Activated naive CD4-positive, alpha-beta T cell treated with anti-CD3 and anti-CD28 coated beads, Interleukin-2, amount 10 ng/mL, durations not matched to agents 7 days and 5 days (primary cell): ENCODE data around the gene DNAJB12.
"Not testable (repeated sequence)": the region's sequence is repeated elsewhere in the genome, so short reads cannot be mapped to it uniquely, and the experiment has no call there.

Source experiments
- CTCF ChIA-PET: fragments of 350-600 bp; sonication (Branson Sonifier 250); formaldehyde crosslinking; loops from one replicate; lab custom pipeline; 2021; ENCODE audit warnings: antibody characterized with exemption; lab: Charles Lee
- DNase-seq: peaks from one replicate; pipeline ENCODE4 v3.0.0-alpha.2; 2020
- H3K27ac Mint-ChIP-seq: one replicate; pipeline ENCODE4 v1.8.0; 2021; ENCODE audit warnings: mild to moderate bottlenecking, moderate library complexity, mixed read lengths
- H3K27me3 Mint-ChIP-seq: one replicate; pipeline ENCODE4 v1.8.0; 2021; ENCODE audit warnings: mild to moderate bottlenecking, mixed read lengths
- H3K36me3 Mint-ChIP-seq: one replicate; pipeline ENCODE4 v1.8.0; 2021; ENCODE audit warnings: mixed read lengths
- H3K4me1 Mint-ChIP-seq: one replicate; pipeline ENCODE4 v1.8.0; 2021; ENCODE audit warnings: mixed read lengths
- H3K4me3 Mint-ChIP-seq: one replicate; pipeline ENCODE4 v1.8.0; 2021; ENCODE audit warnings: mild to moderate bottlenecking, moderate library complexity, mixed read lengths
- H3K9me3 Mint-ChIP-seq: one replicate; pipeline ENCODE4 v1.8.0; 2021; ENCODE audit warnings: mixed read lengths

DNAJB12 gene

DNA sequence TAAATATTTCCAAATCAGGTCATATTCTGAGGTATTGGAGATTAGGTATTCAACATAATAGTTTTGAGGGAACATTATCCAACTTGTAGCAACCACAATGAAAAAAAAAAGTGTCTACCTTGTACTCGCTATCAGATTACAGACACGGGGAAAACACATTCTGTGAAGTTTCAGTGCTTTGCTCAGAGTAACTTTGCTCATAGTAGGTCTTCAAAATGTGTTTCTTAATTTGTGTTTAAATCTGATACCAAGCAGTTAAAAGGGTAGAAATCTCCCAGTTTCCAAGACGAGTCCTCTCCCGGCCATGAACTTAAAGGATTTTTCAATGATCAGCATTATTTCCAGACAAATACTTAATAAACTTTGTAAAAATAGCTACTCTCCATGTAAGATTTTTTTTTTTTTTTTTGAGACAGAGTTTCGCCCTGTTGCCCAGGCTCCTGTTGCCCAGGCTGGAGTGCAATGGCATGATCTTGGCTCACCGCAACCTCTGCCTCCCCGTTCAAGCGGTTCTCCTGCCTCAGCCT lies 41.8 kb downstream of the DNAJB12 start:
- peaks cover 84% of the 10 kb centered on the region for H3K4me1 Mint-ChIP-seq
- no peak overlapping the region for H3K4me3 Mint-ChIP-seq
- no peak for DNase-seq
- H3K9me3 Mint-ChIP-seq: no peaks in the 10 kb centered on the region
- peaks cover 6% of the 10 kb centered on the region for H3K36me3 Mint-ChIP-seq
- H3K27ac Mint-ChIP-seq: no peak overlapping the region
- H3K27me3 Mint-ChIP-seq: no peaks in the 10 kb centered on the region
- CTCF ChIA-PET: interaction anchor here (1.7 kb wide), 1 partner anchor 17 kb away, joined by 3 read pairs; no protein-coding TSS in a partner anchor

DNA sequence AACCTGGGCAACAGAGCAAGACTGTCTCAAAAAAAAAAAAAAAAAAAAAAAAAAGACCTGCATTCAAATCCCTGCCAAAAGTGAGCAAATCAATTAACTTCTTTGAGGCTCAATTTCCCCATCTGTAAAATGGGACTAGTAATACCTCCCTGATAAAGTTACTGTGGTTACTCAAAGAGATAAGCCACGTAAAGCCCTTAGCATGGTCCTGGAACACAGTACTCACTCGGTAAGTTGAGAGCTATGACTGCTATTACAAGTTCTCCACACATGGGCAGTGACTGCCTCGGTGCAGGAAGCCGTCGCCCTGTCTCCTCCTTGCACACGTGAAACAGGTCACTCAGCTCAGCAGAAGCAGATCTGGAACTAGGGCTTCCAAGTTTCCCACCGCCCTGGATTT lies 43.1 kb downstream of the DNAJB12 start:
- no peak overlapping the region for H3K4me3 Mint-ChIP-seq
- peaks cover 81% of the 10 kb centered on the region for H3K4me1 Mint-ChIP-seq
- CTCF ChIA-PET: interaction anchor here (0.8 to 0.9 kb wide), 2 partner anchors 26 to 36 kb away, joined by 4 read pairs; no protein-coding TSS in a partner anchor
- no peak for DNase-seq
- no peak overlapping the region for H3K27ac Mint-ChIP-seq
- peaks cover 6% of the 10 kb centered on the region for H3K36me3 Mint-ChIP-seq
- no peaks in the 10 kb centered on the region for H3K9me3 Mint-ChIP-seq
- H3K27me3 Mint-ChIP-seq: no peaks in the 10 kb centered on the region

DNA sequence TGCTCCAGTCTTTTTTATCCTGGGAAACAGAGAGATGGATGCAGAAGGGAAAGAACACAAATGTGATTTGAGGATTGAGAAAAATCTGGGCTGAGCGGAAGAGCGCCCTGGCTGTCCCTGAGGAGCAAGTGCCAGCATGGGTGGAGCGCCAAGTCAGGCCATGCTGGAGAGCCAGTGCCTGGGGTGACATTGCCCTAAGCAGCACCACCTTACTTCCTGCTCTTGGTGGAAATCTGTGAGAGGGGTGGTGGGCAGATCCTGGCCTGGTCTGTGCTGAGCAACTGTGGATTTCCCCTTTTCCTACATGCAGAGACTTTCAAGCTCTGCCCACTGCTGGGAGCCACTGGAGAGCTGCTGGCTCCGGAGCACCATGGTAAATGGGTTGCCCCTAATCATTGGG lies 44.1 kb downstream of the DNAJB12 start:
- no peak overlapping the region for H3K27ac Mint-ChIP-seq
- H3K9me3 Mint-ChIP-seq: no peaks in the 10 kb centered on the region
- H3K27me3 Mint-ChIP-seq: no peaks in the 10 kb centered on the region
- CTCF ChIA-PET: no interaction called here
- H3K4me3 Mint-ChIP-seq: no peak overlapping the region
- peaks cover 79% of the 10 kb centered on the region for H3K4me1 Mint-ChIP-seq
- peaks cover under 1% of the 10 kb centered on the region for H3K36me3 Mint-ChIP-seq
- DNase-seq: no peak

DNA sequence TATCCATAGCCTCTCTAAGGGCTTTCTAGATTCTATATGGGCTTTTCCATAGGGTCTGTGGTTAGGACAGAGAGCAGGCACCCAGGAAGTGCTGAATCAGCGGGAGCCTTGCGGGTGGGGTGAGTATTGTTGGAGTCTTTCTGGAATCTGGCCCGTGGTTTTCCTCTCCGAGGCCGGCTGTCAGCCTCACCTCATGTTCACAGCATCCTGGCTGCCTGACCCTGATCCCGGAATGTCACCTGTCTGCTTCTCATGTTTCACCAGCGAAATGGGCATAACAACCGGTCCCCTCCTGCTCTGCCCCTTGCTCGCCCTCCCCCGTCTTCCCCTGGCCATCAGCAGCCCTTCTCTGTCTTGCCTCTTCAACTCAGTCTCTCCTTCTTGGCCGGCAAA lies 44.5 kb downstream of the DNAJB12 start:
- Mint-ChIP-seq H3K36me3 (no peaks in the 10 kb centered on the region), H3K27me3 (no peaks in the 10 kb centered on the region), H3K4me1 (peaks cover 79% of the 10 kb centered on the region), H3K4me3 (no peak overlapping the region), H3K9me3 (no peaks in the 10 kb centered on the region), H3K27ac (no peak overlapping the region)
- no peak for DNase-seq
- CTCF ChIA-PET: interaction anchor here (1.0 kb wide), 1 partner anchor 27 kb away, joined by 3 read pairs; no protein-coding TSS in a partner anchor

DNA sequence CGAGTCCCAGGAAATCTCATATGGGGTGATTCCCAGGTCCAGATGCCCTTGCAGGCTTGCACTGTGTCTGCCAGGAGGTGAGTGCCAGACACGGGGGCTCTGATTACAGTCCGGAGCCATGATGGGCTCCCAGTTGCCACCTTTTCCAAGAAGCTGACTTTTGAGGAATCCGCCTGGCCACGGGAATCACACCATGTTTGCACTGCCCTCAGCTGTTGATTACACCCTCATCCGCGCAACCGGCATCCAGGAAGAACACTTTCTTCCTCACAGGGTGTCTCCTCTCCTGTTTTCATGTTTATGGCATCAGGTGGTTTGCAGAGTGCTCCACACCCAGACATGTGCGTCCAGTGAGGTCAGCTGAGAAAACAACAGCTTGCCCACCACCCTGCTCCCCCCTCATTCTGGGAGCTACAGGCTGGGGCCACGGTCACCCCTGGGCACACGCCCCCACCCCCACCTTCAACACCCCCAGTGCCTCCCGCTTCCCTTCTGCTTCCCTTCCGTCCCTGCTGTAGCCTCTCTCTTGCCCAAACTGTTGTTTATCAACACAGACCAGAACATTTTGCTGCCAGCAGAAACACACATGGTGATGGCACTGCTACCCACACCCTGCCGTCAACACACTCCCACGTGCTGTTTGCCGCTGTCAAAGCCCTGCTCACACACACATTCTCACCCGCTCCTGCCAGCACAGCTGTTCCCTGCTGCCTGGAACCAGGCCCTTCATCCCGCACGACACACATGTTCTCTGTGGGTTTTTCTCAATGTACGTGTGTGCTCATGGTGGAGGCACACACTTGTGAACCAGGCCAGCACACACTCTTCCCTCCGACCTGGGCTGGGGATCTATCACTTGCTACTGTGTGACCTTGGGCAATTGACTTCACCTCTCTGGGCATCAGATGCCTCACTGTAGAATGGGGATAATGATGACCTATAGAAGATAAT lies 45.2 kb downstream of the DNAJB12 start:
- H3K9me3 Mint-ChIP-seq: no peaks in the 10 kb centered on the region
- H3K4me1 Mint-ChIP-seq: peaks cover 77% of the 10 kb centered on the region
- H3K27me3 Mint-ChIP-seq: no peaks in the 10 kb centered on the region
- CTCF ChIA-PET: interaction anchor here (1.0 to 2.6 kb wide), 6 partner anchors 9 to 34 kb away, joined by 3 to 7 read pairs (median 4); no protein-coding TSS in a partner anchor
- no peak for DNase-seq
- no peaks in the 10 kb centered on the region for H3K36me3 Mint-ChIP-seq
- peak overlapping the region; percentile 36 for H3K27ac Mint-ChIP-seq
- H3K4me3 Mint-ChIP-seq: no peak overlapping the region

DNA sequence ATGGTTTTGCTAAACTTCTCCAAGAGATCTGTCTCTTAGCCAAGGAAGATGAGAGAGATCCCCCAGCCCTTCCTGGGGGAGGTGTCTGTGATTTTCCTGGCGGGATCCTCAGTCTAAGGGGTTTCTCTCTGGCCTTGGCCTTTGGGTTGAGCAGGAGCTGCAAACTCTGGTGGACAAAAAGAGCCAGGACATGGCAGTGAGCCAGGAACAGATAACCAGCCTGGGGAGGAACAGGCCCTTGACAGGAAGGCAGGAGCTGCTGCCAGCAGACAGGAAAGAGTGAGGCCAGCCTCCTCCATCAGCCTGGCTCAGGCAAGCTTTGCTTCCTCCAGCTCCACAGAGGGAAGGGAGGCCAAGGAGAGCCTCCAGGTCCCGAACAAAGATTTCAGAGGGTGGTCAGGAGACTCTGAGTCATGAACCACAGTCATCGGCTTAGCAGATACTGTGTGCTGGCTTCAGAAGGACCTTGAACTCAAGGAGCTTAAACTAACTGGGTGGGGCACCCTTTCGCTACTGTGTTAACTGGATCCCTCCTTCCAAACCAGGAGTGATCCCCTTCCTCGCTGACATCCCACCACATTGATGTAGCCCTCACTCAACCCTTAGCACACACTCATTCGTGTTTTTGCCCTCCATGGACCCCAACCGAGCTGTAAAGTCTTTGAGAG lies 46.3 kb downstream of the DNAJB12 start:
- no peaks in the 10 kb centered on the region for H3K9me3 Mint-ChIP-seq
- peak; percentile 55 for DNase-seq
- no peak overlapping the region for H3K4me3 Mint-ChIP-seq
- CTCF ChIA-PET: interaction anchor here (0.8 to 2.6 kb wide), 6 partner anchors 10 to 54 kb away, joined by 3 to 7 read pairs (median 4); no protein-coding TSS in a partner anchor
- no peaks in the 10 kb centered on the region for H3K27me3 Mint-ChIP-seq
- H3K4me1 Mint-ChIP-seq: peaks cover 80% of the 10 kb centered on the region
- H3K36me3 Mint-ChIP-seq: no peaks in the 10 kb centered on the region
- peak overlapping the region; percentile 79 for H3K27ac Mint-ChIP-seq

DNA sequence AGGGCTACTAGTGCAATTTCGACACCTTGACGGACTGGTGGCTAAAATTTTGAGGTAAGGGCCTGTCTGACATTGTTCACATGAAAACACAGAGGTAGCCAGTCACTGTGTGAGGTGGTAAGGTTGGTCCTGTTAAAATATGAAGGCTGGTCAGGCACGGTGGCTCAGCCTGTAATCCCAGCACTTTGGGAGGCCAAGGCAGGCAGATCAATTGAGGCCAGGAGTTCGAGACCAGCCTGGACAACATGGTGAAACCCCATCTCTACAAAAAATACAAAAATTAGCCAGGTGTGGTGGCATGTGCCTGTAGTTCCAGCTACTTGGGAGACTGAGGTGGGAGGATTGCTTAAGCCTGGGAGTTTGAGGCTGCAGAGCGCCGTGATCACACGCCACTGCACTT lies 47.0 kb downstream of the DNAJB12 start:
- peak overlapping the region; percentile 24 for H3K27ac Mint-ChIP-seq

DNA sequence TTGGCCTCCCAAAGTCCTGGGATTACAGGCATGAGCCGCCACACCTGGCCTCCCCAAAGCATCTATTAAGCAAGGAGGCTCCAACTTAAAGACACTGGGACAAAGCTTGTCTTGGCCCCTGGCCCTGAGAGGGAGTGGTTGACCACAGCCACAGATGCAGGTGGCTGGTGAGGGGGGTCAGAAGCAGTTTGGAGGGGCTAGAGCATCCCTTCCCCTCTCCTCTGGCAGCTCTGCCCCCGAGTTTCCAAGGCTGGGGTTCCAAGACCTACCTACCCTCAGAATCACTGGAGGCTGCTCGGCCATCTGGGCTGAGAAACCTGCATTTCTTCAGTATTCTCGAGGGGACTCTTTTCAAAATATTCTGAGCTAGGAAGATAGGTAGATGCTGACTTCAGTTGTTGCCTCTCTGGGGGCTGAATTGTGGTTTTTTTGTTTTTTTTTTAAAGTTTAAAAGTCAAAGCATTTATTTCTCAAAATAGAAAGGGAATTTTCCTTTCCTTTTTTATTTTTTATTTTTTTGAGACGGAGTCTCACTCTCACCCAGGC lies 48.4 kb downstream of the DNAJB12 start:
- Mint-ChIP-seq H3K27ac (peak overlapping the region; percentile 79), H3K36me3 (no peaks in the 10 kb centered on the region), H3K4me3 (no peak overlapping the region), H3K27me3 (no peaks in the 10 kb centered on the region), H3K4me1 (peaks cover 79% of the 10 kb centered on the region), H3K9me3 (no peaks in the 10 kb centered on the region)
- DNase-seq: no peak
- CTCF ChIA-PET: interaction anchor here (0.6 to 1.4 kb wide), 4 partner anchors 10 to 31 kb away, joined by 3 to 5 read pairs (median 4); no protein-coding TSS in a partner anchor

More for the DNA sequence above, 47.0 kb downstream of the DNAJB12 start:
- DNase-seq, H3K9me3 Mint-ChIP-seq, H3K36me3 Mint-ChIP-seq, H3K27me3 Mint-ChIP-seq, H3K4me3 Mint-ChIP-seq: not testable (repeated sequence)
- CTCF ChIA-PET: interaction anchor here (0.8 to 2.6 kb wide), 2 partner anchors 33 to 54 kb away, joined by 3 to 7 read pairs; no protein-coding TSS in a partner anchor
- peaks cover 80% of the 10 kb centered on the region for H3K4me1 Mint-ChIP-seq

DNA sequence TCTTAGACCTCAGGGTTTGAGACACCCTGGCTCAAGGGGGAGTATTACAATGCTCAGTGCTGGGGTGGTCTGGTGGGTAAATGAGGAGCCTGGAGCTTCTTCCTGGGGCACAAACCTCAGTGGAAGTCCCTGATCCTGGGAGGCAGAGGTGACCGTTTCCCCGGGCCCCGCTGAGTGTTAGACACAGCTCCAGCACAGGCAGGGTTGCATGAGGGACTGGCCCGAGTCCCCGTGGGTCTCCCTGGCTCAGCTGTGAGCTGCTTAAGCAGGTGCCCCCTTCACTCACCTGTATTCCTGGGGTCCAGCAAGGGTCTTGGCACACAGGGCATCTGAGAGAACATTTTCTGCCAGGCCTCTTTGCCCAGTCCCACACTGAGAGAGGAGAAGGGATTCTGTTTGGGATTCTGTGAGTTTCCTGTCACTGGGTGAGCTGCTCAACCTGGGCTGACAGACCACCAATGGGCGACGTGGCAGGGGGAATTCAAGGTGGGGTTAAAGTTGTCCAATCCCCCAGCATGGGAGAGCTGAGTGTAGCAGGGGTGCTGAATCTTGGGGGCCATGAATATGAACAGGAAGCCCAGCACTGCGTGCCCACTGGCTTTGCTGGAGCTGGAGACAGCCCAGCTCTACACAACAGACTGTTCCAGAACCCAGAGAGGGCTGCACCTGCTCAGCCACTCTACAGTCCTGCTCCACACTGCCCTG lies 51.1 kb downstream of the DNAJB12 start:
- H3K9me3 Mint-ChIP-seq: no peaks in the 10 kb centered on the region
- H3K36me3 Mint-ChIP-seq: no peaks in the 10 kb centered on the region
- H3K4me3 Mint-ChIP-seq: no peak overlapping the region
- CTCF ChIA-PET: interaction anchor here (1.0 to 2.0 kb wide), 4 partner anchors 17 to 36 kb away, joined by 3 to 6 read pairs (median 3); no protein-coding TSS in a partner anchor
- H3K27ac Mint-ChIP-seq: peak overlapping the region; percentile 55
- DNase-seq: no peak
- no peaks in the 10 kb centered on the region for H3K27me3 Mint-ChIP-seq
- peaks cover 65% of the 10 kb centered on the region for H3K4me1 Mint-ChIP-seq

DNA sequence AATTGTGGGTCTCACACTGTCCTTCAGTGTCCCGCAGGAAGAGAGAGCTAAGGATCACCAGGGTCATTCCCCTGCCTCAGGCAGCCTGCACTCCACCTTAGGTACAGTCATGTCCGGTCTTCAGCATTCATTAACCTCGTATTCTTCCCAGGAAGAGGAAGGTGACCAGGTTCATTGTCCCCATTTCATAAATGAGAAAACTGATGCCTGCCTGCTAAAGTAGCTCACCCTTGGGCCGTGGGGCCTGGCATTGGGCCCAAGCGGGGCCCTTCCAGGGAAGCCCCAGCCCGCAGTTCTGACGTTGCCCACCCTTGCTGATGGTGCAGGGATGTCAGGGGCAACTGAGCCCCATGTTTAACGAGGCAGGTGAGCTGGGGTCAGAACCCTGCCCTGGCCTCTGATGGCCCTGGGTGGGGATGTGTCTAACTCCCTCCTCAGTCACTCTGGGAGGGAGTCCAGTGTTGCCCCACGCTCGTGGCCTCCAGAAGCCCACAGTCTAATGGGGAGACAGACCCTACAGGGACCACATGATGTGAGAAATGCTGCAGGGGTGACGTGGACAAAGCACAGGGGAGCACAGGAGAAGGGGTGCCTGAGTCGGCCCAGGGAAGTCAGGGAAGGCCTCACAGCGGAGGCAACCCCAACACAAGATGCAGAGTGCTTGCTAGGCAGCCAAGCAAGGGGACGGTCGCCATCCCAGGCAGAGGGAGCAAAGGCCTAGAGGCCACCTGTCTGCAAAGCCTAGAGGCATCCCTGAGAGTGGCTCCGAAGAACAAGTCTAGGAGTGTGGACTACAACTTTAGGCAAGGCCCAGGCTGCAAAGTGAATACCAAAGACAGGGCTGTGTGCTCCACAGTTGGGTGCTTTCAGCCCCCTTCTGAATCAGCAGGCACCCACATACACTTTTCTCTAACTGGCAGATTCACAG lies 55.9 kb downstream of the DNAJB12 start:
- CTCF ChIA-PET: no interaction called here
- Mint-ChIP-seq H3K9me3 (no peaks in the 10 kb centered on the region), H3K4me3 (no peak overlapping the region), H3K36me3 (peaks cover 7% of the 10 kb centered on the region), H3K4me1 (peaks cover 76% of the 10 kb centered on the region), H3K27me3 (no peaks in the 10 kb centered on the region), H3K27ac (peak overlapping the region; percentile 98)
- DNase-seq: no peak

DNA sequence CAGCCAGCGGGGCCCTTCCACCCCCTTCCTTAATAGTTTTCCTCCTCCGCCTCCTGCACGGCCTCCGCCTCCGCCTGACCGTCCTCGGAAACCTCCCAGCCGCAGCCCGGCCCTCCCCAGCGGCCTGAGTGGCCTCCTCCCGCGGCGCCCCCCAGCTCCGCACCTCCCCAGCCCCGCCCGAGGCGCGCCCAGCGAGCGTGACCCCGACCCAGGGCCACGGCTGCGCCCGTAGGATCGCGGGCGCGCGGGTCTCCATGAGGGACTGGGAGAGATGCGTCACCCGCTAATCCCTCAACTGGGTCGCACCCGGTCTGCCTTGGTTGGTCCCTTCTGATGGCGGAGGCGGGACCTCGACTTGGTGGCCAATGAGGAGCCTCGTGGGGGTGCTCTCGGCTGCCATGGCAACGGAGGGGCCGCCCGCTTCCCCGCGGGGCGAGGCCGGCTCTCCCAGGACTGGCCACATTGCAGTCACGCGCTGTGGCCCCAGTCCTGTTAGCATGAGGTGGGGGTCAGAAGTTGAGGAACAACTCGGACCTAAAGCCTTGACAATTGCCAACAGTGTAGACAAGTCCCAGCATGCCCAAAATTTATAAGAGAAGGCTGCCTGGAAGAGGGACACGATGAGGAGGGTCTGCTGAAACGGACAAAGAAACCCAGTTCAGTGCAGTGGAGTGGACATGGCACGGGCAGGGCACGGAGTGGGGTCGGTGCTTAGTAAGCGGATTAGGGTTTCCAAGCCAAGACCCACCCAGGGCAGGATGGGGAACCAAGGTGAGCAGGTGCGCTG lies 56.7 kb downstream of the DNAJB12 start:
- no peaks in the 10 kb centered on the region for H3K9me3 Mint-ChIP-seq
- H3K36me3 Mint-ChIP-seq: peaks cover 7% of the 10 kb centered on the region
- peak overlapping the region; percentile 83 for H3K4me3 Mint-ChIP-seq
- H3K4me1 Mint-ChIP-seq: peaks cover 74% of the 10 kb centered on the region
- H3K27ac Mint-ChIP-seq: peak overlapping the region; percentile 98
- no peaks in the 10 kb centered on the region for H3K27me3 Mint-ChIP-seq
- CTCF ChIA-PET: interaction anchor here (0.5 to 2.3 kb wide), 9 partner anchors 18 to 51 kb away, joined by 3 to 6 read pairs (median 5); no protein-coding TSS in a partner anchor
- DNase-seq: peak; percentile 95
